Vagina (tissue), 2 donors: ENCODE results near the gene SH3BP2.

Source experiments
- POLR2A ChIP-seq, 2 donors: fragments of 450-650 bp; IDR thresholded peaks; one replicate each; pipeline ENCODE4 v1.6.1; 2017; ENCODE audit warnings: antibody characterized with exemption in 2 of 2, mild to moderate bottlenecking in 2 of 2, moderate library complexity in 2 of 2
- POLR2AphosphoS5 ChIP-seq, 2 donors: sonication (generic); formaldehyde crosslinking; IDR thresholded peaks; one replicate each; pipeline ENCODE4 v1.9.0; 2017; ENCODE audit warnings: antibody characterized with exemption in 2 of 2, mild to moderate bottlenecking in 2 of 2, low read depth in 1 of 2; ENCODE audit not compliant: insufficient read depth in 1 of 2
- TF ChIP-seq, protein P1 (sequence below), 3 experiments: fragments of 450-650 bp in 2 of 3; fragments of 200-600 bp in 1 of 3; sonication (generic) in 1 of 3; IDR thresholded peaks; one replicate each; pipeline ENCODE4 v1.5.1; 2017 to 2019; ENCODE audit warnings: antibody characterized with exemption in 3 of 3, mild to moderate bottlenecking in 2 of 3, moderate library complexity in 2 of 3

DNA sequence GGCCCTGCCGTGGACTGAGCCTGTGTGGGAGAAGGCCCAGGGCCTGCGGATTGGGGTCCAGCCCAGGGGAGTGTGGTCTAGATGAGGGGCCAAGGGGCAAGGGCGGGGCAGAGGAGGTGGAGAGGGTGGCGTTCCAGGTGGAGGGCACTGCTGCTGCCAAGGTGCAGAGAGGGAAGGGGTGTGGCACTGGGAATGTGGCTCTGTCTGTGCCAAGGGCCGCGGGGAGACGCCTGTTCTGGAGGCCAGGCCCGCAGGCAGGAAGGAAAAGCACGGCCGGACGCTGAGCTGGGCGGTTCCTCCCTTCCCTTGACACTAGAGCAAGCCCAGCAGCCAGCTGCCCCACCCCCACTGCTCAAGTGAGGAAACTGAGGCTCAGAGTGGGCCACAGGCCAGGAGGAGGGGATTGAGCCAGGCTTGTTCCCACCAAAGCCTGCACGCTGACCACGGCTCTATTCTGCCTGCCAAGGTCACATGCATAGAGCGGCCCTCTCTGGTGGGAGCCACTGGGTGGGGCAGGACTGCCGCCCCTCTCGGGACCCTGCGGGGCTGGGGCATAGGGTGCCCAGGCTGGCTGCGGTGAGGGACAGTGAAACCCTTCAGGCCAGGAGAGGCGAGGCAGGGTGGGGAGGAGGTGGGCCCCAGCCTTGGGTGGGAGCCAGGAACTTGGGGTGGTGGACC, 13.0 kb downstream of the SH3BP2 start:
- TF ChIP-seq POLR2A (IDR thresholded peaks at IDR 0.05): no peak
- TF ChIP-seq, protein P1, sequence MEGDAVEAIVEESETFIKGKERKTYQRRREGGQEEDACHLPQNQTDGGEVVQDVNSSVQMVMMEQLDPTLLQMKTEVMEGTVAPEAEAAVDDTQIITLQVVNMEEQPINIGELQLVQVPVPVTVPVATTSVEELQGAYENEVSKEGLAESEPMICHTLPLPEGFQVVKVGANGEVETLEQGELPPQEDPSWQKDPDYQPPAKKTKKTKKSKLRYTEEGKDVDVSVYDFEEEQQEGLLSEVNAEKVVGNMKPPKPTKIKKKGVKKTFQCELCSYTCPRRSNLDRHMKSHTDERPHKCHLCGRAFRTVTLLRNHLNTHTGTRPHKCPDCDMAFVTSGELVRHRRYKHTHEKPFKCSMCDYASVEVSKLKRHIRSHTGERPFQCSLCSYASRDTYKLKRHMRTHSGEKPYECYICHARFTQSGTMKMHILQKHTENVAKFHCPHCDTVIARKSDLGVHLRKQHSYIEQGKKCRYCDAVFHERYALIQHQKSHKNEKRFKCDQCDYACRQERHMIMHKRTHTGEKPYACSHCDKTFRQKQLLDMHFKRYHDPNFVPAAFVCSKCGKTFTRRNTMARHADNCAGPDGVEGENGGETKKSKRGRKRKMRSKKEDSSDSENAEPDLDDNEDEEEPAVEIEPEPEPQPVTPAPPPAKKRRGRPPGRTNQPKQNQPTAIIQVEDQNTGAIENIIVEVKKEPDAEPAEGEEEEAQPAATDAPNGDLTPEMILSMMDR (IDR thresholded peaks at IDR 0.05): no peak
- peak in 1 of 2 donors; percentile 25 for TF ChIP-seq POLR2AphosphoS5 (IDR thresholded peaks at IDR 0.05; ENCODE audit: insufficient read depth in 1 of 2, low read depth in 1 of 2)
